Chondrocyte (in vitro differentiated cells): Measurements from ENCODE around the gene NTN1. TPM values are rescaled to one million over a fixed set of nuclear protein-coding genes. Genes with fewer than 3 reads are reported as not detected.

Source experiments
- DNase-seq: peaks from one replicate; pipeline ENCODE4 v3.0.0; 2021; ENCODE audit warnings: mixed read lengths, low spot score
- H3K27ac Mint-ChIP-seq: one replicate; pipeline ENCODE4 v1.8.0; 2021; ENCODE audit warnings: mild to moderate bottlenecking, moderate library complexity, mixed read lengths; ENCODE audit not compliant: unreplicated experiment
- H3K27me3 Mint-ChIP-seq: 2 replicates; pipeline ENCODE4 v1.8.0; 2021; ENCODE audit warnings: low read depth, mixed read lengths
- H3K36me3 Mint-ChIP-seq: 2 replicates; pipeline ENCODE4 v1.8.0; 2021; ENCODE audit warnings: low read depth, mixed read lengths
- H3K4me1 Mint-ChIP-seq: 2 replicates; pipeline ENCODE4 v1.8.0; 2021; ENCODE audit warnings: low read depth, mild to moderate bottlenecking, mixed read lengths
- H3K4me3 Mint-ChIP-seq: one replicate; pipeline ENCODE4 v1.8.0; 2021; ENCODE audit warnings: mild to moderate bottlenecking, moderate library complexity, mixed read lengths; ENCODE audit not compliant: unreplicated experiment
- H3K9me3 Mint-ChIP-seq: 2 replicates; pipeline ENCODE4 v1.8.0; 2021; ENCODE audit warnings: low read depth, mixed read lengths
- CTCF ChIP-seq: fragments of 200-600 bp; sonication (generic); IDR thresholded peaks from 2 replicates; pipeline ENCODE4 v1.5.0; 2021; ENCODE audit warnings: antibody characterized with exemption, mild to moderate bottlenecking, moderate library complexity
- total RNA-seq: library from RNA; stranded (reverse); gene quantifications from 3 replicates; pipeline ENCODE4 v1.2.1, GENCODE V29; 2021

Gene NTN1
- total RNA-seq, 1 donor from 2014 or later, result 4.0 TPM

DNA sequence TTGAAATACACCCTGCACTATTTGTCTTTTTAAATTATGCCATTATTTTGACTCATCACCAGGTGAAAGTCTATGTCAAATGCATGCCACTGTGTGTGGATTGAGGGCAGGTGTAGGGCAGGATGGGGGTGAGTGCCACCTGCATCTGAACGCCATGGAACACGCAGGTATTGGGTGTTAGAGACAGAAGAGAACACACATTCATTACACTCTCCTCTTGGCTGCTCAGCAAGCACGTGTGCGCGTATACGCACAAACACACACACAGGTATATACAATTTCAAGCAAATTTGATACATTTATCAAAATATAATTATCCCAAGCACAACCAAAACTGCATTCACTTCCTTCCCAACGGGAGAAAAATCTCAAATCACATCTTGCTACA is 268.9 kb downstream of the NTN1 start:
- no peak overlapping the region for H3K4me3 Mint-ChIP-seq
- no peak overlapping the region for H3K27ac Mint-ChIP-seq
- no peaks in the 10 kb centered on the region for H3K36me3 Mint-ChIP-seq
- no peaks in the 10 kb centered on the region for H3K27me3 Mint-ChIP-seq
- H3K9me3 Mint-ChIP-seq, result no peaks in the 10 kb centered on the region
- no peak for TF ChIP-seq CTCF
- H3K4me1 Mint-ChIP-seq, result peaks cover 4% of the 10 kb centered on the region
- no peak for DNase-seq

- DNase-seq, result no peak
- peaks cover 4% of the 10 kb centered on the region for H3K4me1 Mint-ChIP-seq
- TF ChIP-seq CTCF, result peak; percentile 81
- H3K27ac Mint-ChIP-seq, result no peak overlapping the region
- H3K4me3 Mint-ChIP-seq, result no peak overlapping the region
- H3K9me3 Mint-ChIP-seq, result no peaks in the 10 kb centered on the region
- H3K27me3 Mint-ChIP-seq, result no peaks in the 10 kb centered on the region
- no peaks in the 10 kb centered on the region for H3K36me3 Mint-ChIP-seq
Measured at GRCh38 chr17:9291912-9292560, 270.7 kb downstream of the NTN1 start.

- no peaks in the 10 kb centered on the region for H3K9me3 Mint-ChIP-seq
- H3K27ac Mint-ChIP-seq, result peak overlapping the region; percentile 23
- no peaks in the 10 kb centered on the region for H3K27me3 Mint-ChIP-seq
- H3K36me3 Mint-ChIP-seq, result no peaks in the 10 kb centered on the region
- no peak for DNase-seq
- TF ChIP-seq CTCF, result peak; percentile 29
- no peak overlapping the region for H3K4me3 Mint-ChIP-seq
- H3K4me1 Mint-ChIP-seq, result peaks cover 4% of the 10 kb centered on the region
Measured at GRCh38 chr17:9292561-9292941, 271.2 kb downstream of the NTN1 start.

Other genes starting within 250 kb of the NTN1 start
- not detected in 3 replicates for gene MFSD6L, start 222.1 kb upstream of the NTN1 start, total RNA-seq
- not detected in 3 replicates for gene PIK3R6, start 153.8 kb upstream of the NTN1 start, total RNA-seq
- 0.08 TPM in 1 of 3 replicates, not detected in the others for gene PIK3R5, start 55.8 kb upstream of the NTN1 start, total RNA-seq